HG03571 (cell line): ENCODE results near the gene PMVK.
A peak's percentile ranks its signal among the peaks of the same experiment; 100 is the strongest.
"Not testable (repeated sequence)": the region's sequence is repeated elsewhere in the genome, so short reads cannot be mapped to it uniquely, and the experiment has no call there.

Experiments
- ATAC-seq: cut with Tn5 transposase; IDR thresholded peaks from one replicate; pipeline ENCODE4 v1.9.1; 2021; ENCODE audit not compliant: unreplicated experiment

Gene PMVK

DNA sequence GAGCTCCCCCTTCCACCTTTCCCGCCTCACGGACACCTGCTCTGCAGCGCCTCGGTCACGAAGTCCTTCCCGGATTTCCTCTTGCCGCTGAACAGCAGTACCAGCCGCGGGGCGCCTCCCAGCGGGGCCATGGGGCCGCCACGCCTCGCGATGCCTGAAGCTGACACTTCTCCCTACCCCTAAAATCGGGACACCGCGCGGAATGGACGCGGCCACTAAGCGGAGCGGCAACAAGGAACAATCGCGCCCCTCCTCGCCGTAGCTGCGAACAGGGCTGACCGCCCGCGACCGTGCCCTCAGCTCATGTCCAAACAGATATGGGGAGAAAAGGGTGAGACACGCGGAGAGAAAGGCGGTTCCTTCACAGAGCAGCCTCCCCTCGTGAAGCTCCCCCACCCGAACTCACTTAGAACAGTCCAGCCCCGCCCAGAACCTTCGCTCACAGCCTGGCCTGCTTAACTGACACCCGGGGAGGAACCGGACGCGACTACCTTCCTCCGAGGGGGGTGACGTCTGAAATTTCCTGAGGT is at the start of gene PMVK:
Gene PMVK (minus strand): TSS at position 165 of the 530 bp plus-strand sequence. CDS start 34 bp downstream, at position 131.
- ATAC-seq: peak; percentile 54

DNA sequence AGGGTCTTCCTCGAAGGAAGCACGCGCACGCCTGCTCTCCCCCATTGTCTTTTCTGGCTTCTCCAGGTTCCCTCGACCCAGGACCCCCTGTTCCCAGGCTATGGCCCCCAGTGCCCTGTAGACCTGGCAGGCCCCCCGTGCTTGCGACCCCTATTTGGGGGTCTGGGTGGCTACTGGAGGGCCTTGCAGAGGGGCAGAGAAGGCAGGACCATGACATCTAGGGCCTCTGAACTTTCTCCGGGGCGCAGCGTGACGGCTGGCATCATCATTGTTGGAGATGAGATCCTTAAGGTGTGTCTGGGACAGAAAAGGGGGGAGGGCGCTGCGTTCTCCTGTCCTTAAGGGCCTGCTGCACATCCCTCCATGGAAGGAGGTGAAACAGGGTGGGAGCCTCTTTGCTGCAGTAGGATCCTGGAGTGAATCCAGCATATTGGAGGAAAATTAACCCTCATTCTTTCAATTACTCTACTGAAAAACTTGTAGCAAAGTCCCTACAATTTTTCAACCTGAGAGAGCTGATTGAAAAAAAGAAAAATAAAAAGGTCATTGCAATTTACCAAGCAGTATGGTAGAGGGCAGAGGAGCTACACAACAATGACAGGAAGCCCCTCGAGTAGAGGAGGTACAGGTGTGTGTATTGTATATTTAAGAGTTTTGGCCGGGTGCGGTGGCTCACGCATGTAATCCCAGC is 47.4 kb upstream of the PMVK start:
- ATAC-seq: no peak

DNA sequence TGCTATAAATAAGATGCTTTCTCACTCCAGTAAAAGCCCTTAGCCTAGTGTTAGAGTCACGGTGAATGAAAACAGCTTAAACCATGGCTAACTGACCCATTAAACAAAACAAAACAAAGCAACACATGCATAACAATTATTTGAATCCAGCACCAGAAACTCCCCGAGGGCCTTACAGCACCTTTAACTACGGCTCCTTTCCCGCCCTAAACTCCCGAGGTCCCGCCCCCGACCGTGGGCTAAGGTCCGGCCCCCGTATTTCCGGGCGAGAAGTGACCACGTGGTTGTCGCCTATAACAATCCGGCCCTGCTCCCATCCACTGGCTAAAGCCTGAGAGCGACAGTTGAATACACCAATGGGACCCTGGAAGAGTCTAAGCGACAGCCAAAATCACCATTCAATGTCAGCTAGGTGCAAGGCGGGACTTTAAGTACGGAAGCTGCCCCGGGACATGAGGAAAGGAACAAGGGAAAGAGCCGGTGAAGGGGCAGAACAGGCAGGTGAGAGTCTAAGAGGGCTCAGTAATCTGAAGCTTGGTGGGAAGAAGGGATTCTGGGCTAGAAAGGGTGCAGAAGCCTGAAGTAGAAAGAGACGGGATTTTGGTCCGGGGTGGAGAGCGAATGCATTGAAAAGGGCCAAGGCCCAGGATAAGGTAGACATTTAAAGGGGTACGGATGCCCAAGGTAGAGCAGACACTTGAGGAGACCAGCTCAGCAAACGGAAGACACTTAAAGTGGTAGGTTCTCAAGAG is 46.6 kb upstream of the PMVK start, which contains the start of gene FLAD1:
Gene FLAD1 (plus strand): TSS at position 448 of the 752 bp plus-strand sequence. CDS start 351 bp downstream, outside the sequence.
- peak; percentile 91 for ATAC-seq

DNA sequence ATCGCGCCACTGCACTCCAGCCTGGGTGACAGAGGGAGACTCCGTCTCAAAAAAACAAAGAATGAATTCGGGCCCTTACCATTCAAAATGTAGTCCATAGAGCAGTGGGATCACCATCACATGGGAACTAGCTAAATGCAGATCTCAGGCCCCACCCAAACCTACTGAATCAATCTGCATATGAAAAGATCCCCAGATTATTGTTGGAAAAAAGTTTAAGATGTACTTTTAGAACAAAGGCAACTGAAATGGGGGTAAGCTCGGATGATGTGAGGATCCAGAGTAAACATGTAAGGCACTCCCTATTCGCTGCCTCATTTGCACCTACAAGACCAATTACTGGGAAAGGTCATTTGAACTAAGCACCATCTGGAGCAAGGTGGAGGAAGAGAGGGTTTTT is 45.8 kb upstream of the PMVK start:
- no peak for ATAC-seq

DNA sequence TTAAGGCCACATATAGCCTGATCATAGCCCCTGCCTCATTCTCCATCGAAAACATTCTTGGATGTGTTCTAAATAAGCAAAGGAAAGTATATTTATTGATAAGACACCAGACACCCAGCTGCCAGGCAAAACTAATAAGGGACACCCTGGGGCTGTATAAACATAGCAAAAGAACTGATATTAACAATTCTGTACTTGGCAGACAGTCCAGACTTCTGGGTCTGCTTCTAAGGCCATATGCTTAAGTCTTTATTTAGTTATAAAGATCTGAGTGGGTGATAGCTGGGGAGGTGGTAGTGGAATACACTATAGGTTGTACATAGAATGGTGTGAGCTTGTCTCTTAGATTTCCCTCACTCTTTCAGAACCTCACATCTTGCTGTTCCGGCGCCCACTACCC is 41.8 kb upstream of the PMVK start:
- ATAC-seq: no peak

DNA sequence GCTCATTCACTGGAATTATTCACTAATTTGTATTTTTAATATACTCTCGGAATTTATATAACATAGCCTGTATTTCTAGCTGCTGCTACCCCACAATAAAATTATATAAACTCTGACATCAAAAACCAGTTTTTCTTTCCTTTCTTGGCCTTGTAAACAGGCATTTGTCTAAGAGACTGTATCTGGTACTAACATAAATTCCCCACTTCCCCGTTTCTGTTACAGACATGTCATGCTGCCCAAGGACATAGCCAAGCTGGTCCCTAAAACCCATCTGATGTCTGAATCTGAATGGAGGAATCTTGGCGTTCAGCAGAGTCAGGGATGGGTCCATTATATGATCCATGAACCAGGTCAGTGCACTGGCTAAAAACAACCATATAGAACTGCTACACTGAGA is 41.2 kb upstream of the PMVK start:
- ATAC-seq: not testable (repeated sequence)

DNA sequence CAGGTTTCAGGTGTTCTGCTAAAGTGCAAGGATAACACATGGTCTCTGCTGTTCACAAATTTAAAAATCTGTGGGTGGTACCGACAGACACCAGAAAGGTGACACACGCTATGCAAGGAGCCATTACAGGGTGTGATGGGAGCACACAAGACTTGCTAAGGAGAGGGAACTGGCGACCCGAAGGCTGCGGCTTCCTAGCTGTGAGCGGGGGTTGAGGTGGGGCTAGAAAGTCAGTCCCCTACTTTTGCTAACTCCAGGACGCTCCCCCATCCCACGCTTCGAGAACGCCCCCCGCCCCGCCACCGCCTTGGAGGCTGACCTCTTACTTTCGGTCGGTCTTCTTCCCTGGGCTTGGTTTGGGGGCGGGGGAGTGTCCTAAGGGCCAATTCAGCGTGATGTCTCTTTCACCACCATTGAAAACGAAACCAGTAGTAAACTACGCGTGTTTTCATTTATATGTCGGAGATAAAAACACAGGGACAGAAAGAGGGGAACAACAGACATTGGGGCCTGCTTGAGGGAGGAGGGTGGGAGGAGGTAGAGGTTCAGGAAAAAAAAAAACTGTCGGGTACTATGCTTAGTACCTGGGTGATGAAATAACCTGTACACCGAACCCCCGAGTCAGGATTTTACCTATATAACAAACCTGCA is 39.0 kb upstream of the PMVK start:
- ATAC-seq: no peak

DNA sequence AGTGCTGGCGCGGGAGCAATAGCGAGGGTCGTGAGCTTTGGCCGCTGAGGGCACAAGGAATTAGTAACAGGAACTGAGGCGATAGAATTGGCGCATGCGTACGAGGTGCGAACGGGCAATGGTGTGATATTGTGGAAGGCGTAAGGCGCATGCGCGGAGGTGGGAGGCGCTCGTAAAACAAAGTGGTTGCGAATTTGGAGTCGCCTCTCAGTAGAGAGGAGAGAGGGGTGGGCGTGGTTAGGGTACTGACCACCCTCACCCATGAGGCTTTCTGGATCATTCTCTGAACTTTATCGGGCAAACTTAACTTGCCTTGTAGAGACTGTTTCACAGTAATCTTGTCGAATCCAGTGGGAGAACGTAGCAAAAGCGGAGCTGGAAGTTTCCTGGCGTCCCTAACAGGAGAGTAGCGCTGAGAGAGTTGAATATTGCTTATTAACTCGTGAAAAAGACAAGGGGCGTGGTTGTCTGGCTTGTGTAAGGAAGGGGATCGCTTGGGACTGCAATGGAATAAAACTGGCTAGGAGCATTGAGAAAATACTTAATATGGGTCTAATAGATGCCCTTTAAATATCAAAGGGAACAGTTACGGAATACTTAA is 38.4 kb upstream of the PMVK start:
- ATAC-seq: peak; percentile 31

DNA sequence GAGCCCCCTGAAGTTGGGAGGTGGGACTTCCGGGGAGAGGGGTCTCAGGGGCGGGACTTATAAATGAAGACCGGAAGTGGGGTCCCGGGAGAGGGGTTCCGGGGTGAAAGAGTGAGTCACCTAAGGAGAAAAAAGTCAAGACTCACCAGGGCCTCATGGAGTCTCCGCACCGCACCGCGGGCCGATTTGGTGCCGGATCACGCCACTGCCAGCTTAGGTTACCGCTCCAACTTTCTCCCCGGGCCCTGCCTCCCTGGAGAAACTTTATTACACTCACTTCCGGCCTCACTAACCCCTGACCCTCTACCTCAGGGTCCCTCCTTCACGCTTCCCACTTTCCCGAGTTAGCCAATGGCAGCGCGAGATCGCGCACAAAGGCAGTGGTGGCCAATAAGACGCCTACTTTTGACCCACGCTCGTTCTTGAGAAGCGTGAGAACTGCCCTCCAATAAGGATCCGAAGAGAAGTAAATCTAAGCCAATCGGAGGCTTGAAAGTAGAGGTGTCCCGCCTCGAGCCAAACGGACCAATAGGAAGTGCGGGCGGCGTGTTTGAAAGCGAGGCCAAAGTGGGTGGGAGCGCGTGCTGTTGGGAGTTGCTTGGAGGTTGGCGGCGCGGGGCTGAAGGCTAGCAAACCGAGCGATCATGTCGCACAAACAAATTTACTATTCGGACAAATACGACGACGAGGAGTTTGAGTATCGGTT is 37.7 kb upstream of the PMVK start, which contains the start of gene CKS1B:
Gene CKS1B (plus strand): TSS at position 580 of the 706 bp plus-strand sequence. CDS start 65 bp downstream, at position 645.
- peak; percentile 68 for ATAC-seq

DNA sequence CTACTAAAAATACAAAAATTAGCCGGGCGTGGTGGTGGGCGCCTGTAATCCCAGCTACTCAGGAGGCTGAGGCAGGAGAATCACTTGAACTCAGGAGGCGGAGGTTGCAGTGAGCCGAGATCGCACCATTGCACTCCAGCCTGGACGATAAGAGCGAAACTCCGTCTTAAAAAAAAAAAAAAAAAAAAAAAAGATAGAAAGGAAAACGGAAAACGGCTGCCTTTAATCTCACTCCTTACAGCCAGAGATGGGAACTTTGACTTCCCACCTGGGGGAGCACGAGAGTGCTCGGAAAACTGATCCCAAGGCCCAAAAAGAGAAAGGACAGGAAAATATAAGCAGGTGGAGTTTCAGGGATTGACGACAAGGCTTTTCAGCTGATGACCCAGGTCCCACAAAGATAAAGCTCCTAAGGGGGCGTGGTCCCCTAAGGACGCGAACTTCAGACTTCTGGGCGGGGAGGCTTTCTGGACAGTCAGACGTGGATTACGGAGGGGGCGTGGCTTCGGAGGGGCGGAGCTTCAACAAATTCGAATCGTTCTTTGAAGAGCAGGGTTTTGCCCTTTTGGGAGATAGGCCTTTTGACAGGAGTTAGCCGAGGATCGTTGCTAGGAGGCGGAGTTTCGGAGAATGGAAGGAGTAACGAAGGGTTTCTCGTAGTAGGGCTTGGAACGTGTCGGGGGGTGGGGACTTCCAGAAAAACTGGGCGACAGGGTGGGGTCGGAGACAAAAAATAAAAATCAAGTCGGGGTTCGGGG is 37.0 kb upstream of the PMVK start:
- no peak for ATAC-seq

DNA sequence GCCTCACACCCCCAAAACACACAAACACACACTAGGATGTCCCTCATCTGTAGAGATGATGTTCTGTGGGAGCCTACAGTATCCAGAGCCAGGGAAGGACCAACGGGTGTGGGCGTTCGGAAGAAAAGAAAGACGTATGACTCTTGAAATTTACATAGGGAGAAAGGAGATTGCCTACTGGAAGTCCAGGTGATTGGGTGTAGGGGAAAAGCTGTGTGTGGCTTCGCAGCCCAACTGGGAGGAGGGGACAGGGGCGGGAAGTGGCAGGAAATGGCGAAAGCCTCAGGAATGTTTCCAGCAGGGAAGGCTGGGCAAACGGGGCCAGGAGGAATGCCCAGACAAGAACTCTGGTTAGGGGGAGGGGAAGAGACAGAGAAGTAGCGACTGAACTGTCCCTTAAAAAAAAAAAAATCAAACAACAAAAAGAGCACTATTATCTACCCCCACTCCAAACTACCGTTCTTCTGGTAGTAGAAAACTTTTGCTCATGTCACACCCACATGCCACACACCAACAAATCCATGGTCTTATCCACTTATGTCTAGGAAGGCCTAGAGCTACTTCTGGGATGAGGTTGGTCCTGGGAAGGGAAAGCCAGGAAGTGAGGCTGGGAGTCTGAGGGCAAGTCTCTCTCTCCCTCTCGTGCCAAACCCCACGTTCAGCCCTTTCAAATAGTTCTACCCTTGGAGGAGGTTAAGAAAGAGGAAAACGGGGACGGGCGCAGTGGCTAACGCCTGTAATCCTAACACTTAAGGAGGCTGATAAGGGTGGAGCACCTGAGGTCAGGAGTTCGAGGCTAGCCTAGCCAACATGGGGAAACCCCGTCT is 36.2 kb upstream of the PMVK start:
- ATAC-seq: no peak

DNA sequence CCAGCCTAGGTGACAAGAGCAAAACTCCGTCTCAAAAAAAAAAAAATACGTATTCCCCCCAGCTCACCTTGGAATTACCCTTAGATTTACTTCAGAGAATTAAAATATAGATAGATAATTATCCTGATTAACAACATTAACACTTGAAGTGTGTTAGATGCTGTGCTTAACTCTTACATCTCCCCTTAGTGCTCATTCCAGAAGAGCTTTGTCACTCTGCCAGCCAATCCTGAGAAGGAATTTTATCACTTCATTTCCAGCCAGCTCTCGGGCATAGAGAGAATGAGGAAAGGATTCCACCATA is 35.6 kb upstream of the PMVK start:
- ATAC-seq: no peak

DNA sequence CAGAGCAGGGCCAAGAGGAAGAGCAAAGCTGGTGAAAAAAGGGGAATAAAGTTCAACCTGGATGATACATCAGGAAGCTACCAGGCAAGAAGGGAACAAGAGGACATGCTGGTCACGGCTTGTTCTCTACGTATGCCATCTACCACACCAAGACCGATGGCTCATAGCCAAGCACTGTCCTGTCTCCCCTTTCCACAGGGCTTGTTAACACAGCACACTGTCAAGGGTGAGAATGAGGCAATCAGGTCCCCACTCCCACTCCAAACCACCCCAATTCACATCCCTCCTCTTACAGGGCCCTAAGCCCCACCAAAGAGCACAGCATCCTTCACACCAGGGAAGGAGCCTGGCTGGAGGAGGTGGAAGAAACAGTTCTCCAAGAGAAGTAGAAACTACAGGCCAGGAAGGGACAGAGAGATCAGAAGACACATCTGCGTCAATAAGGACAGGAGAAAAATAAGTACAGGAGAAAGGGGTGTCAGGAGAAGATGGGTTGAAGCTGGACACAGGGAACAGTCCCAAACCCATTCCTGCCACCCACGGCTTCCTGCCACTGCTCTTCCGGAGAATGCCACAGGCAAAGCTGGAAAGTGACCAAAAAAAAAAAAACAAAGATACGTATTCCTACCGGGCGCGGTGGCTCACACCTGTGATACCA is 35.0 kb upstream of the PMVK start:
- ATAC-seq: no peak

DNA sequence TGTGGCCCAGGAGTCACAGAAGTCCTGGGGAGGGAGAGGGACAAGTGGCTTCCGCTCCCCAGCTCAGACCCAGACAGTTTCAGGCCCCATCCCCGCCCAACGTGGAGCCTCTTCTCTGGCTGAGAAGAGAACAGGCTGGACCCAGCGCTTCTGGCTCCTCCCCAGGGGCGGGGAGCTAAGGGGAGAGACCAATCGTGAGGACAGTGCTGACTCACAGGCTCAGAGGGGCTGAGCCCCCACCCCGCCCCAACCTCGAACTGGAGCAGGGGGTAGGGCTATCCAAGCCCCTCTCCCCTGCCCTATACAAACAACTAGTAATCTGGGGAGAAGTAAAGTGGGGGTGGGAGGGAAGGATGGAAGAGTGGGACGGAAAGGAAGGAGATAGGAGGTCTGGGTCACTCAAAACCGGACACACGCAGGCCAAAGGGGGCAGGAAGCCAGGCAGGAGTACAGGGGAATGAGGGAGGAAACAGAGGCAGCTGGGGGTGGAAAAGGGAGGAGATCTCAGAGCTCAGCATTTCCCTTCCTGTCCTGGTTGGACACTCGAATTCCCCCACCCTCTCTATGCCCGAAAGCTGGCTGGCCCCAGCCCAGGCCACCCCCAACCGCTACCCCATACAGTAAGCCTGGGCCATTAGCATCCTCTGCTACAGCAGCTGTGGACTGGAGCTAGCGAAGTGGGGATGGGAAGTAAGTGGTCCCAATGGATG is 34.3 kb upstream of the PMVK start, which contains the start of gene SHC1:
Gene SHC1 (minus strand): TSS at position 117 of the 710 bp plus-strand sequence. CDS start 221 bp downstream, outside the sequence.
- ATAC-seq: no peak

DNA sequence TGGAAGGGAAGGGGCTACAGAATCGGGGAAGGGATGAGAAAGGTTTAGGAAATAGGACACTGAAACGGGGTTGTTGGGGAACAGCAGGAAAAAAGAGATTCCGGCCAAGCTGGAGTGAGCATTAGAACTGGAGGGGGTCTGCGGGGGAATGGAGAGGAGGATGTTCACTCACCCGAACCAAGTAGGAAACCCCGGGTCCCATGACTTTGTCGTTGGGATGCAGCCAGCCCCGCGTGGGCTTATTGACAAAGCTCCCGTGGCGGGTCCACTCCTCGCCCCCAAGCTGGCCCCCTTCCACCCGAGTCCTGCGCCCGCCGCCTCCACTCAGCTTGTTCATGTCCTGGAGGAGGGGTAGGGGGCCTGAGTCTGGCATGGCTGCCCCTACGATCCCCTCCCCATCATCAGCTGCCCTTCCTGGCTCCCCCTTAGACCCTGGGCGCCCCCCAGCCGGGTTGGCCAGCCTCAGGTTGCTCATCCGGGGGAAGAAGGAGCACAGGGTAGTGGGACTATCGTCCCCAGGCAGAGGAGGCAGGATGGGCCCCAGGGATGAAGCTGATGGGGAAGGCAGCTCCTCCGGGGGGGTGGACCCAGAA is 33.4 kb upstream of the PMVK start:
- ATAC-seq: no peak

DNA sequence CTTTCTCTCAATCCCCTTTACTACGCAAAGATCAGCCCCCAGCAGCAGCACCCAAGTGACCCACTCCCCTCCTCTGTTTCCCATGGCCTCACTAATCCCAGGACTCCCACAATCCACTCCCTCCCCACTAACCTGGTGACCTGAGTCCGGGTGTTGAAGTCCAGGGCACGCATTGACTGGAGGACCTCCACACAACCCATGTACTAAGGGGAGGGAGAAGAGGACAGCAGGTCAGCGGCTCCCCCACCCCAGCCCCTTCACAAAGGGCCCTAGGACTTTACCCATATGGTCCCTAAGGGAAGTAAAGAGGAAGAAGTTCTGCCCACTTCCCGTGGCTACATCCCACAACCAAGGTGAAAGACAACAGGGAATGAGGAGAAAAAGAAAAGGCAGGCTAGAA is 32.7 kb upstream of the PMVK start:
- no peak for ATAC-seq

DNA sequence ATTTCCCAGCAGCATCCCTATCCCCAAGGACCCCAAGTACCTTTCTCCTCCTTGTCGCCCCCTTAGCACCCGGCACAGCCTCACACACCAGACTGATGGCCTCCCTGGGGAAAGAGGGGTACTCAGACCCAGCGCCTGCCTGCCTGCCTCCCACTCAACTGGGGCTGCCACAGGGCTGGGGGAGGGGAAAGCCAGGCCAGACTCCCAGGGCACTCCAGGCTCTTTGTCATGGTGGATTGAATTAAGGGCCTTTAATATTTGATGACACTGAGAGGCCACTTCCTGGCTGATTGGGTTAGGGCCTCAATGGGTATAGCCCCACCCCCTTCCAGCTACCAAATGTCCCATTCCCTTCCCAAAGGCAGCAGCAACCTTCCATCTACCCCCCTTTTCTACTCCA is 32.2 kb upstream of the PMVK start:
- no peak for ATAC-seq
